ENCODE data around the gene TRIM17. TPM values are rescaled to one million over a fixed set of nuclear protein-coding genes. Genes with fewer than 3 reads are reported as not detected.

TRIM17 gene
- total RNA-seq, 1 experiment from 2014 or later, result not detected

GRCh38 chr1:228408869-228409805, 7.5 kb downstream of the TRIM17 start:
- H3K4me2 ChIP-seq (ENCODE audit: low read length), result no peak overlapping the region
- H3K9ac ChIP-seq (ENCODE audit: low read length), result no peak overlapping the region
- DNase-seq (ENCODE audit: low read depth, low spot score) (no peak), ATAC-seq (no peak)
- ChIA-PET CTCF (no interaction called here), POLR2A (no interaction called here), RAD21 (ENCODE audit: low non-redundant PET in 1 of 2, low total read pairs in 2 of 2, uncharacterized antibody in 2 of 2, unreplicated experiment in 2 of 2) (no interaction called here)
- no TSS peak for BruUV-seq (replicated peaks)
- H3K9me3 ChIP-seq (ENCODE audit: control insufficient read depth in 1 of 2, insufficient read depth in 1 of 2, low read depth in 1 of 2, low read length in 2 of 2), result no peaks in the 10 kb centered on the region
- intact Hi-C loops (cut with micrococcal nuclease), result no loop called here
- TF ChIP-seq, protein P1, sequence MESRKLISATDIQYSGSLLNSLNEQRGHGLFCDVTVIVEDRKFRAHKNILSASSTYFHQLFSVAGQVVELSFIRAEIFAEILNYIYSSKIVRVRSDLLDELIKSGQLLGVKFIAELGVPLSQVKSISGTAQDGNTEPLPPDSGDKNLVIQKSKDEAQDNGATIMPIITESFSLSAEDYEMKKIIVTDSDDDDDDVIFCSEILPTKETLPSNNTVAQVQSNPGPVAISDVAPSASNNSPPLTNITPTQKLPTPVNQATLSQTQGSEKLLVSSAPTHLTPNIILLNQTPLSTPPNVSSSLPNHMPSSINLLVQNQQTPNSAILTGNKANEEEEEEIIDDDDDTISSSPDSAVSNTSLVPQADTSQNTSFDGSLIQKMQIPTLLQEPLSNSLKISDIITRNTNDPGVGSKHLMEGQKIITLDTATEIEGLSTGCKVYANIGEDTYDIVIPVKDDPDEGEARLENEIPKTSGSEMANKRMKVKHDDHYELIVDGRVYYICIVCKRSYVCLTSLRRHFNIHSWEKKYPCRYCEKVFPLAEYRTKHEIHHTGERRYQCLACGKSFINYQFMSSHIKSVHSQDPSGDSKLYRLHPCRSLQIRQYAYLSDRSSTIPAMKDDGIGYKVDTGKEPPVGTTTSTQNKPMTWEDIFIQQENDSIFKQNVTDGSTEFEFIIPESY (IDR thresholded peaks at IDR 0.05; ENCODE audit: extremely low read depth, insufficient replicate concordance, low read length), result no peak
- no peak for TF ChIP-seq TCF7L2 (IDR thresholded peaks at IDR 0.05; ENCODE audit: borderline replicate concordance, extremely low read depth, insufficient read depth, insufficient read length)
- no peak overlapping the region for H3K4me3 ChIP-seq (replicated peaks in 1 of 2; ENCODE audit: low read depth in 1 of 2, low read length in 2 of 2)
- no peaks in the 10 kb centered on the region for H3K27me3 ChIP-seq (ENCODE audit: insufficient read depth, low read length)
- H3K79me2 ChIP-seq (ENCODE audit: insufficient read depth, low read length), result peaks cover 24% of the 10 kb centered on the region
- H3K9me2 ChIP-seq (ENCODE audit: insufficient read depth), result no peaks in the 10 kb centered on the region
- H4K20me1 ChIP-seq (ENCODE audit: insufficient read depth), result no peaks in the 10 kb centered on the region
- H3K4me1 ChIP-seq (ENCODE audit: control insufficient read depth in 1 of 2, insufficient read depth in 2 of 2, low read length in 2 of 2), result peaks cover 9 to 21% of the 10 kb centered on the region in 2 experiments
- H2AFZ ChIP-seq (ENCODE audit: low read depth, low read length, poor library complexity, severe bottlenecking), result no peak overlapping the region
- H3K27ac ChIP-seq (ENCODE audit: low read depth, low read length), result no peak overlapping the region
- H3K36me3 ChIP-seq (ENCODE audit: control insufficient read depth in 1 of 2, insufficient read depth in 2 of 2, low read length in 2 of 2), result peaks cover 0 to 10% of the 10 kb centered on the region in 2 experiments; a peak in 2 of 4 replicates

Measured in HCT116 (cell line).